HL-60 (cell line): ENCODE measurements around the gene TTC16.
A peak's percentile ranks its signal among the peaks of the same experiment; 100 is the strongest.

ENCODE experiments used
- DNase-seq, 2 experiments: peaks; one replicate each; pipeline ENCODE4 v3.0.0-alpha.2; 2010 to 2020; ENCODE audit warnings: low read depth in 1 of 2, low spot score in 1 of 2
- H3K27ac ChIP-seq: fragments of 250-450 bp; sonication (Bioruptor Pico); replicated peaks from 2 replicates; pipeline ENCODE4 v1.5.1; 2020; ENCODE audit warnings: mild to moderate bottlenecking, moderate library complexity
- H3K27me3 ChIP-seq: fragments of 250-450 bp; sonication (Bioruptor Pico); 2 replicates; pipeline ENCODE4 v1.5.1; 2021; ENCODE audit warnings: mild to moderate bottlenecking, moderate library complexity; ENCODE audit not compliant: insufficient read depth, poor library complexity, severe bottlenecking
- H3K4me3 ChIP-seq: replicated peaks from 2 replicates; pipeline ENCODE4 v1.5.1; 2011; ENCODE audit warnings: mild to moderate bottlenecking, control low read depth, low read length; ENCODE audit not compliant: insufficient read depth
- GABPA ChIP-seq: IDR thresholded peaks from 2 replicates; pipeline ENCODE4 v1.6.1; 2012; ENCODE audit warnings: low read depth
- POLR2AphosphoS5 ChIP-seq: IDR thresholded peaks from 2 replicates; pipeline ENCODE4 v1.6.1; 2012; ENCODE audit warnings: low read depth
- SPI1 ChIP-seq: IDR thresholded peaks from 2 replicates; pipeline ENCODE4 v1.6.1; 2012; ENCODE audit warnings: low read depth, mild to moderate bottlenecking, borderline replicate concordance
- TF ChIP-seq, protein P1 (sequence below): IDR thresholded peaks from one replicate; pipeline ENCODE4 v1.5.1; 2011; ENCODE audit warnings: low read length, control low read depth, inconsistent platforms; ENCODE audit not compliant: insufficient read depth
- TF ChIP-seq, protein P2 (sequence below): IDR thresholded peaks from 2 replicates; pipeline ENCODE4 v1.6.1; 2012; ENCODE audit warnings: low read depth; ENCODE audit not compliant: insufficient replicate concordance

The TTC16 gene

DNA sequence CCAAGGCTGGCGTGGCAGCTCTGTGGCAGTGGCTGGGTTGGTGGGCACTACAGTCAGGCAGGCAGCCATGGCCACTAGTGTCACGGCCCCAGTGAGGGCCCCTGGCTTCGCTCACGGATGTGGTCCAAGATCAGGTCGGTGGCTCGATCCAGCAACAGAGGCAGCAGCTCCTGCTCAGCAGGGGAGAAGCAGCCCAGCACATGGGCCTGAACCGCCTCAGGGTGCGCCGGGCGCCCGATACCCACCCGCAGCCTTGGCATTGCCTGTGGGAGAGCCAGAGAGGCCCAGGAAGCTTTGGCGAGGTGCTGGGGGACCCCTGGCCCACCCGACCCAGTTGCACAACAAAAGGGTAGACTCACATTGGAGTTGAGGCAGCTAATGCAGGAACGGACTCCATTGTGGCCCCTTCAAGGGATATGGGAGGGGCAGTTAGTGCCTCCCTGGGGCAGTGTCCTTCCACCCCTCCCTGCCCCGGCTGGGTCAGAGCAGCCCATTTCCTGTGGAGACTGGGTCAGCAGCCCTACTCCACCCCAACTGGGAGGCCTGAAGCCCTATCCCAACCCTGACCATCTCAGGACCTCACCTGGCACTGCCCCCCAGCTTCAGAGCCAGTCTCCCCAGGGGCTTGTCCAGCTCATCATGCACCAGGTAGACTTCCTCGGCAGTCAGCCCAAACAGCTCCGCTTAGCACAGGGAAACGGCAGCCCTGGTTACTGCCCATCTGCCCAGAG is 1.7 kb upstream of the TTC16 start:
- Histone ChIP-seq H3K27me3 (no peaks in the 10 kb centered on the region), H3K4me3 (no peak overlapping the region), H3K27ac (no peak overlapping the region)
- no peak for TF ChIP-seq POLR2AphosphoS5
- TF ChIP-seq, protein P1, sequence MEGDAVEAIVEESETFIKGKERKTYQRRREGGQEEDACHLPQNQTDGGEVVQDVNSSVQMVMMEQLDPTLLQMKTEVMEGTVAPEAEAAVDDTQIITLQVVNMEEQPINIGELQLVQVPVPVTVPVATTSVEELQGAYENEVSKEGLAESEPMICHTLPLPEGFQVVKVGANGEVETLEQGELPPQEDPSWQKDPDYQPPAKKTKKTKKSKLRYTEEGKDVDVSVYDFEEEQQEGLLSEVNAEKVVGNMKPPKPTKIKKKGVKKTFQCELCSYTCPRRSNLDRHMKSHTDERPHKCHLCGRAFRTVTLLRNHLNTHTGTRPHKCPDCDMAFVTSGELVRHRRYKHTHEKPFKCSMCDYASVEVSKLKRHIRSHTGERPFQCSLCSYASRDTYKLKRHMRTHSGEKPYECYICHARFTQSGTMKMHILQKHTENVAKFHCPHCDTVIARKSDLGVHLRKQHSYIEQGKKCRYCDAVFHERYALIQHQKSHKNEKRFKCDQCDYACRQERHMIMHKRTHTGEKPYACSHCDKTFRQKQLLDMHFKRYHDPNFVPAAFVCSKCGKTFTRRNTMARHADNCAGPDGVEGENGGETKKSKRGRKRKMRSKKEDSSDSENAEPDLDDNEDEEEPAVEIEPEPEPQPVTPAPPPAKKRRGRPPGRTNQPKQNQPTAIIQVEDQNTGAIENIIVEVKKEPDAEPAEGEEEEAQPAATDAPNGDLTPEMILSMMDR, result no peak
- TF ChIP-seq, protein P2, sequence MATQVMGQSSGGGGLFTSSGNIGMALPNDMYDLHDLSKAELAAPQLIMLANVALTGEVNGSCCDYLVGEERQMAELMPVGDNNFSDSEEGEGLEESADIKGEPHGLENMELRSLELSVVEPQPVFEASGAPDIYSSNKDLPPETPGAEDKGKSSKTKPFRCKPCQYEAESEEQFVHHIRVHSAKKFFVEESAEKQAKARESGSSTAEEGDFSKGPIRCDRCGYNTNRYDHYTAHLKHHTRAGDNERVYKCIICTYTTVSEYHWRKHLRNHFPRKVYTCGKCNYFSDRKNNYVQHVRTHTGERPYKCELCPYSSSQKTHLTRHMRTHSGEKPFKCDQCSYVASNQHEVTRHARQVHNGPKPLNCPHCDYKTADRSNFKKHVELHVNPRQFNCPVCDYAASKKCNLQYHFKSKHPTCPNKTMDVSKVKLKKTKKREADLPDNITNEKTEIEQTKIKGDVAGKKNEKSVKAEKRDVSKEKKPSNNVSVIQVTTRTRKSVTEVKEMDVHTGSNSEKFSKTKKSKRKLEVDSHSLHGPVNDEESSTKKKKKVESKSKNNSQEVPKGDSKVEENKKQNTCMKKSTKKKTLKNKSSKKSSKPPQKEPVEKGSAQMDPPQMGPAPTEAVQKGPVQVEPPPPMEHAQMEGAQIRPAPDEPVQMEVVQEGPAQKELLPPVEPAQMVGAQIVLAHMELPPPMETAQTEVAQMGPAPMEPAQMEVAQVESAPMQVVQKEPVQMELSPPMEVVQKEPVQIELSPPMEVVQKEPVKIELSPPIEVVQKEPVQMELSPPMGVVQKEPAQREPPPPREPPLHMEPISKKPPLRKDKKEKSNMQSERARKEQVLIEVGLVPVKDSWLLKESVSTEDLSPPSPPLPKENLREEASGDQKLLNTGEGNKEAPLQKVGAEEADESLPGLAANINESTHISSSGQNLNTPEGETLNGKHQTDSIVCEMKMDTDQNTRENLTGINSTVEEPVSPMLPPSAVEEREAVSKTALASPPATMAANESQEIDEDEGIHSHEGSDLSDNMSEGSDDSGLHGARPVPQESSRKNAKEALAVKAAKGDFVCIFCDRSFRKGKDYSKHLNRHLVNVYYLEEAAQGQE, result no peak
- no peak for TF ChIP-seq SPI1
- TF ChIP-seq GABPA, result no peak
- no peak for DNase-seq

DNA sequence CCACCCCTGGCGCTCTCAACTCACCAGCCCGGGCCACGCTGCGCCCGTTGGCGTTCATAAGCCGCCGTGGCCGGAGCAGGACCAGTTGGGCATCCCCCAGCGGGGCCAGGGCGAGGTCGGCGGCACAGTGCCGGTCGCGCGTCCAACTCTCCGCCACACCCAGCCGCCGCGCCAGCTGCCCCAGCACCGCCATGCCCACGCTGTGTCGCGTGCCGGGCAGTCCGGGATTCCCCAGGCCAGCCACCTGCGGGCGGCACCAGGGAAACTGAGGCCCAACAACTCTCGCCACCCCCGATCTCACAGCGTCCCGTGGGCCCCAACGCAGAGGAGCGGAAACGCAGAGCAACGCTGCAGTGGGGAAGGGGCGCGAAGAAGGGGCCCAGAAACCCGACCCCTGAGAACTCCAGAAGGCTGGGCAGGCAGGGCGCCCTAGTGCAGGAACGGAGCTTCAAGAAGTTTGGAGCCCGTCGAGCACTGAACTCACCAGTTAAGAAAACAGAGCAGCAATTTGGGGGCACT is 869 bp upstream of the TTC16 start:
- TF ChIP-seq, protein P1, result no peak
- TF ChIP-seq SPI1 (no peak), GABPA (no peak), POLR2AphosphoS5 (no peak)
- TF ChIP-seq, protein P2, result no peak
- DNase-seq, result peak in 1 of 2 experiments; percentile 16
- Histone ChIP-seq H3K27me3 (no peaks in the 10 kb centered on the region), H3K4me3 (peak overlapping the region; percentile 68), H3K27ac (peak overlapping the region; percentile 17)

DNA sequence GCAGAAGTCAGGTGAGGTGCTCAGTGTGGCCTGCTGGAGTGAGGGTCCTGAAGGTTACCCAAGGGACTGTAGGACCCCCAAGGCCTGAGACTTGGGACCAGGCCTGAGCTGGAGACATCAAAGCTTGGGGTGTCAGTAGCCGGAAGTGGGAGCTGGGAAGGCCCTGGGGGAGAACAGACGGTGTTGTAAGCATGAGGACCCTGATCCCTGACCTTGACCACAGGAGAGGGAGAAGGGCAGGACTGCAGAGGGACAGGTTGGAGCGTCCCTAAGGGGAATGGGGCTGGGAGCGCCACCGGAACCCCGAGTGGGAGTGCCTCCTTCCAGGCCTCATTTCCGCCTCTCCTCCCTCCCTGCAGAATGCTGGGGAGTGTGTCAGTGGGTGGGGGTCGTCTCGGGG is 533 bp downstream of the TTC16 start:
- no peak for DNase-seq
- TF ChIP-seq SPI1 (no peak), GABPA (no peak)
- TF ChIP-seq, protein P1, result no peak
- TF ChIP-seq, protein P2, result no peak
- H3K27ac ChIP-seq, result no peak overlapping the region
- H3K27me3 ChIP-seq, result no peaks in the 10 kb centered on the region
- no peak overlapping the region for H3K4me3 ChIP-seq
